Measurements from ENCODE around the gene RNFT2. TPM values are rescaled to one million over a fixed set of nuclear protein-coding genes. Genes with fewer than 3 reads are reported as not detected.
A peak's percentile ranks its signal among the peaks of the same experiment; 100 is the strongest.

RNFT2 gene
- total and polyA plus RNA-seq, 3 donors from 2014 or later, result 6.8 to 11.7 (median 9.0) TPM

GRCh38 chr12:116862167-116862566, 124.1 kb downstream of the RNFT2 start:
- H3K27ac ChIP-seq, result no peak overlapping the region
- H3K9me3 ChIP-seq, result no peaks in the 10 kb centered on the region
- 92 to 94% methylated on average over 4 of the region's 4 CpGs for WGBS, 2 donors
- H3K27me3 ChIP-seq, result no peaks in the 10 kb centered on the region
- no peak for TF ChIP-seq POLR2A (IDR thresholded peaks at IDR 0.05)
- TF ChIP-seq, protein P1, sequence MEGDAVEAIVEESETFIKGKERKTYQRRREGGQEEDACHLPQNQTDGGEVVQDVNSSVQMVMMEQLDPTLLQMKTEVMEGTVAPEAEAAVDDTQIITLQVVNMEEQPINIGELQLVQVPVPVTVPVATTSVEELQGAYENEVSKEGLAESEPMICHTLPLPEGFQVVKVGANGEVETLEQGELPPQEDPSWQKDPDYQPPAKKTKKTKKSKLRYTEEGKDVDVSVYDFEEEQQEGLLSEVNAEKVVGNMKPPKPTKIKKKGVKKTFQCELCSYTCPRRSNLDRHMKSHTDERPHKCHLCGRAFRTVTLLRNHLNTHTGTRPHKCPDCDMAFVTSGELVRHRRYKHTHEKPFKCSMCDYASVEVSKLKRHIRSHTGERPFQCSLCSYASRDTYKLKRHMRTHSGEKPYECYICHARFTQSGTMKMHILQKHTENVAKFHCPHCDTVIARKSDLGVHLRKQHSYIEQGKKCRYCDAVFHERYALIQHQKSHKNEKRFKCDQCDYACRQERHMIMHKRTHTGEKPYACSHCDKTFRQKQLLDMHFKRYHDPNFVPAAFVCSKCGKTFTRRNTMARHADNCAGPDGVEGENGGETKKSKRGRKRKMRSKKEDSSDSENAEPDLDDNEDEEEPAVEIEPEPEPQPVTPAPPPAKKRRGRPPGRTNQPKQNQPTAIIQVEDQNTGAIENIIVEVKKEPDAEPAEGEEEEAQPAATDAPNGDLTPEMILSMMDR (IDR thresholded peaks at IDR 0.05), result no peak
- intact Hi-C loops (cut with DNase I; ENCODE audit: low total_unique reads), result no loop called here
- H3K4me3 ChIP-seq, result no peak overlapping the region
- peaks cover 18% of the 10 kb centered on the region for H3K4me1 ChIP-seq
- H3K36me3 ChIP-seq (ENCODE audit: low read depth, missing control alignments), result no peaks in the 10 kb centered on the region
- DNase-seq, result no peak

DNA sequence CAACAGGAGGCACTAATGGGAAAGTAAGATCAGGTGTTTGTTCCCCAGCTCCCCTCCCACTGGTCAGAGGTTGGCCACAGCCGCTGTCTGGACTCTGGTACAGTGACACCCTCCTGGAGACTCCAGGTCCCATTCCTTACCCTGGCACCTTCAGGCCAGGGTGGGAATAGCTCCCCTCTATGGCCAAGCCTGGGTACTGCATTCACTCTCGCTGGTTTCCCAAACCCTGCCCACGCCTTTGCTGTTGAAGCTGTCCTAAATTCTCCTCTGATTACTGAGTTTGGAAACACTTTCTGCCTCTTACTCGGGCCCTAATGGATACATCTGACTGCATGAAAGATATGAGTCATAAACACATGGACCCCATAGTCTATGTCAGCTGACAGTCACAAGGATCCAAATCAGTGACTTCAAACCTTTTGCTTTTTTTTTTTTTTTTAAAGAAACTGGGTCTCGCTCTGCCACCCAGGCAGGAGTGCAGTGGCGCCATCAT, 125.2 kb downstream of the RNFT2 start:
- Histone ChIP-seq H3K4me1 (peaks cover 18% of the 10 kb centered on the region), H3K27me3 (no peaks in the 10 kb centered on the region), H3K36me3 (ENCODE audit: low read depth, missing control alignments) (no peaks in the 10 kb centered on the region), H3K27ac (no peak overlapping the region), H3K4me3 (no peak overlapping the region), H3K9me3 (no peaks in the 10 kb centered on the region)
- peak; percentile 42 for DNase-seq
- 58 to 61% methylated on average over 6 of the region's 6 CpGs for WGBS, 2 donors
- intact Hi-C loops (cut with DNase I; ENCODE audit: low total_unique reads), result no loop called here
- TF ChIP-seq, protein P1 (IDR thresholded peaks at IDR 0.05), result peak; percentile 18 to 61 (median 47)
- TF ChIP-seq POLR2A (IDR thresholded peaks at IDR 0.05), result no peak

DNA sequence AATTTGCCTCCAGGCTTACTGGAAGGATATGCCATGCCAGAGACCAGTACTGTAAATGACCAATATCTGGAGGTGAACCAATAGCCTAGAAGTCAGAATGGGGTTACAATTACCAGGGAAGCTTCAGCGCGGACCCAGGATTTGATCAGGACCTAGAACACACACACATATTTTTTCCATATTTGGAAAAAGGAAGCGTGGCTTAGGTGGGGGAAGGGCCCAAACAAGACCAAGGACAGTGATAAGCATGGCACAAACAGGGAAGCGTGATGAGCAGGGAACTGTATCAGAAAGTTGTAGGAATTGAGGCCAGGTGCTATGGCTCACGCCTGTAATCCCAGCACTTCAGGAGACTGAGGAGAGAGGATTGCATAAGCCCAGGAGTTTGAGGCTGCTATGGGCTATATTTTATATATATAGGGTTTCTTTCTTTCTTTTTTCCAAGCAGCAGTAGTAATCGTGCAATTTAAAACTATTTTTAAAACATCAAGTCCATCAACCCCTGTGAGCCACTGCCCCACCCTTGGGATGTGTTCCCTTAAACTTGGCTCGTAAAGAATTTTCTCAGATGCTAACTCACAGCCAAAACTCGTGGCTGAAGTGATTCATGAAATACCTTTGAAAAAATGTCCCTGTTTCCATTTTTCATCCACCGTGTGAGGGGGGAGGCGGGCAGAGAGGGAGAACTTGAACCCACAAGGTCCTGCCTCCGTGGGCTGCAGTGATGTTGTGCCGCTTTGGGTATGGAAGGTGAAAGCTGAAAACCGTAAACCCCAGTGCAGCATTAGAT, 126.5 kb downstream of the RNFT2 start:
- H3K27ac ChIP-seq, result no peak overlapping the region
- peaks cover 17% of the 10 kb centered on the region for H3K4me1 ChIP-seq
- no peaks in the 10 kb centered on the region for H3K36me3 ChIP-seq (ENCODE audit: low read depth, missing control alignments)
- no peaks in the 10 kb centered on the region for H3K9me3 ChIP-seq
- H3K4me3 ChIP-seq, result no peak overlapping the region
- WGBS, 2 donors, result 46 to 50% methylated on average over 13 of the region's 13 CpGs
- peak; percentile 56 for DNase-seq
- TF ChIP-seq, protein P1 (IDR thresholded peaks at IDR 0.05), result no peak
- TF ChIP-seq POLR2A (IDR thresholded peaks at IDR 0.05), result no peak
- H3K27me3 ChIP-seq, result no peaks in the 10 kb centered on the region
- intact Hi-C loops (cut with DNase I; ENCODE audit: low total_unique reads), result no loop called here

- TF ChIP-seq, protein P1 (IDR thresholded peaks at IDR 0.05), result no peak
- no peak for TF ChIP-seq POLR2A (IDR thresholded peaks at IDR 0.05)
- intact Hi-C loops (cut with DNase I; ENCODE audit: low total_unique reads), result no loop called here
- no peaks in the 10 kb centered on the region for H3K9me3 ChIP-seq
- 93 to 95% methylated on average over 2 of the region's 2 CpGs for WGBS, 2 donors
- H3K27me3 ChIP-seq, result no peaks in the 10 kb centered on the region
- DNase-seq, result no peak
- H3K4me1 ChIP-seq, result no peaks in the 10 kb centered on the region
- no peak overlapping the region for H3K4me3 ChIP-seq
- H3K27ac ChIP-seq, result no peak overlapping the region
- no peaks in the 10 kb centered on the region for H3K36me3 ChIP-seq (ENCODE audit: low read depth, missing control alignments)
Measured at GRCh38 chr12:116867523-116867922, 129.4 kb downstream of the RNFT2 start.
